C4-2B (cell line): Measurements from ENCODE around the gene KCNJ6.

Source experiments
- ZFX ChIP-seq: fragments of 450-650 bp; IDR thresholded peaks from 2 replicates; pipeline ENCODE4 v1.6.1; 2017
- TF ChIP-seq, protein P1 (sequence below): fragments of 450-650 bp; conservative IDR thresholded peaks from 2 replicates; pipeline ENCODE4 v1.5.1; 2017; ENCODE audit warnings: mild to moderate bottlenecking

- TF ChIP-seq, protein P1, sequence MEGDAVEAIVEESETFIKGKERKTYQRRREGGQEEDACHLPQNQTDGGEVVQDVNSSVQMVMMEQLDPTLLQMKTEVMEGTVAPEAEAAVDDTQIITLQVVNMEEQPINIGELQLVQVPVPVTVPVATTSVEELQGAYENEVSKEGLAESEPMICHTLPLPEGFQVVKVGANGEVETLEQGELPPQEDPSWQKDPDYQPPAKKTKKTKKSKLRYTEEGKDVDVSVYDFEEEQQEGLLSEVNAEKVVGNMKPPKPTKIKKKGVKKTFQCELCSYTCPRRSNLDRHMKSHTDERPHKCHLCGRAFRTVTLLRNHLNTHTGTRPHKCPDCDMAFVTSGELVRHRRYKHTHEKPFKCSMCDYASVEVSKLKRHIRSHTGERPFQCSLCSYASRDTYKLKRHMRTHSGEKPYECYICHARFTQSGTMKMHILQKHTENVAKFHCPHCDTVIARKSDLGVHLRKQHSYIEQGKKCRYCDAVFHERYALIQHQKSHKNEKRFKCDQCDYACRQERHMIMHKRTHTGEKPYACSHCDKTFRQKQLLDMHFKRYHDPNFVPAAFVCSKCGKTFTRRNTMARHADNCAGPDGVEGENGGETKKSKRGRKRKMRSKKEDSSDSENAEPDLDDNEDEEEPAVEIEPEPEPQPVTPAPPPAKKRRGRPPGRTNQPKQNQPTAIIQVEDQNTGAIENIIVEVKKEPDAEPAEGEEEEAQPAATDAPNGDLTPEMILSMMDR: no peak
- TF ChIP-seq ZFX: no peak
These were observed 217.1 kb downstream of the KCNJ6 start for GRCh38 chr21:37699024-37699775.
